HepG2 (cell line): Measurements from ENCODE around the gene STK32B. TPM values are rescaled to one million over a fixed set of nuclear protein-coding genes. Genes with fewer than 3 reads are reported as not detected.

ENCODE experiments used
- ATAC-seq: fragments of 200-7000 bp; cut with Tn5 transposase; 3 replicates; pipeline ENCODE4 v1.9.1; 2020; ENCODE audit warnings: mild to moderate bottlenecking, moderate library complexity
- BruUV-seq: library from RNA; stranded (reverse); fragments of 400-500 nt; replicated peaks from 2 replicates; lab custom pipeline; 2021; lab: Mats Ljungman, UMichigan
- CTCF ChIA-PET: fragments of 300-600 bp; formaldehyde crosslinking; extraction: SDS; loops from one replicate; lab custom pipeline; 2021; ENCODE audit warnings: low total read pairs, inconsistent platforms, low intra/inter-chr PET ratio; lab: Yijun Ruan, JAX
- POLR2A ChIA-PET: fragments of 350-600 bp; sonication (Branson Sonifier 250); formaldehyde crosslinking; loops from one replicate; lab custom pipeline; 2020; ENCODE audit warnings: antibody characterized with exemption, inconsistent platforms; lab: Yijun Ruan, JAX
- DNase-seq: peaks from one replicate; pipeline ENCODE4 v3.0.0-alpha.2; 2015; ENCODE audit warnings: low spot score
- FAIRE-seq: peaks from 3 replicates; lab custom pipeline; 2011; peaks lifted over from hg19 to GRCh38; lab: Jason Lieb, UNC
- H2AFZ ChIP-seq: one replicate; pipeline ENCODE4 v1.6.1; 2011; ENCODE audit warnings: low read length, inconsistent platforms
- H3K27ac ChIP-seq: fragments of 300-600 bp; 3 replicates; pipeline ENCODE4 v1.8.0; 2011; ENCODE audit warnings: mixed run types, mild to moderate bottlenecking, mixed read lengths, low read length, inconsistent platforms; ENCODE audit not compliant: insufficient read depth; ENCODE audit errors: extremely low read length
- H3K27me3 ChIP-seq, 2 experiments: fragments of 200-600 bp in 1 of 2; 2 replicates in 1 of 2; 3 replicates in 1 of 2; pipeline versions ENCODE4 v1.6.0 to v1.8.0; 2011; ENCODE audit warnings: low read length in 2 of 2, mild to moderate bottlenecking in 2 of 2, moderate library complexity in 2 of 2, inconsistent platforms in 1 of 2; ENCODE audit not compliant: insufficient read depth in 2 of 2, control insufficient read depth in 1 of 2
- H3K36me3 ChIP-seq, 2 experiments: fragments of 200-600 bp in 1 of 2; replicated peaks in 1 of 2; 2 replicates in 1 of 2; 3 replicates in 1 of 2; pipeline versions ENCODE4 v1.5.1 to v1.8.0; 2011; ENCODE audit warnings: low read length in 2 of 2, inconsistent platforms in 1 of 2; ENCODE audit not compliant: insufficient read depth in 2 of 2, control insufficient read depth in 1 of 2
- H3K4me1 ChIP-seq: 2 replicates; pipeline ENCODE4 v1.5.1; 2012; ENCODE audit warnings: low read length, inconsistent platforms; ENCODE audit not compliant: insufficient read depth
- H3K4me2 ChIP-seq: 2 replicates; pipeline ENCODE4 v1.6.0; 2011; ENCODE audit warnings: low read depth, low read length, inconsistent platforms
- H3K4me3 ChIP-seq, 3 experiments: fragments of 200-600 bp in 1 of 3; sonication (generic), shearing (Covaris generic) in 1 of 3; replicated peaks in 1 of 3; 2 replicates each; pipeline ENCODE4 v1.5.1; 2011 to 2016; ENCODE audit warnings: low read length in 3 of 3, inconsistent platforms in 2 of 3, low read depth in 2 of 3, mild to moderate bottlenecking in 2 of 3, control low read depth in 1 of 3, mixed read lengths in 1 of 3; ENCODE audit not compliant: insufficient read depth in 1 of 3
- H3K79me2 ChIP-seq: one replicate; pipeline ENCODE4 v1.6.1; 2011; ENCODE audit warnings: low read length, inconsistent platforms; ENCODE audit not compliant: insufficient read depth
- H3K9ac ChIP-seq: 2 replicates; pipeline ENCODE4 v1.6.0; 2011; ENCODE audit warnings: mild to moderate bottlenecking, low read depth, low read length, inconsistent platforms; ENCODE audit not compliant: insufficient read depth
- H3K9me3 ChIP-seq: 2 replicates; pipeline ENCODE4 v1.5.1; 2012; ENCODE audit warnings: mild to moderate bottlenecking, low read length
- H4K20me1 ChIP-seq: 2 replicates; pipeline ENCODE4 v1.6.0; 2011; ENCODE audit warnings: inconsistent platforms, mild to moderate bottlenecking, low read length, moderate library complexity; ENCODE audit not compliant: insufficient read depth
- BCLAF1 ChIP-seq: fragments of 450-650 bp; IDR thresholded peaks from 2 replicates; pipeline ENCODE4 v1.6.1; 2017; ENCODE audit warnings: mild to moderate bottlenecking
- CREB3 ChIP-seq: sonication (generic); formaldehyde crosslinking; IDR thresholded peaks from 2 replicates; pipeline ENCODE4 v1.5.0; 2020; ENCODE audit warnings: missing genetic modification reagents
- FIP1L1 ChIP-seq: fragments of 200-400 bp; formaldehyde crosslinking; IDR thresholded peaks from 2 replicates; pipeline ENCODE4 v1.6.1; 2018; ENCODE audit warnings: low read depth, mild to moderate bottlenecking, low read length, moderate library complexity, borderline replicate concordance; ENCODE audit not compliant: insufficient read depth
- HHEX ChIP-seq: IDR thresholded peaks from 2 replicates; pipeline ENCODE4 v1.6.1; 2016; ENCODE audit warnings: control low read depth
- LBX2 ChIP-seq: sonication (generic); formaldehyde crosslinking; IDR thresholded peaks from 2 replicates; pipeline ENCODE4 v1.5.0; 2020; ENCODE audit warnings: missing genetic modification reagents, mild to moderate bottlenecking, borderline replicate concordance
- POLR2G ChIP-seq: fragments of 200-400 bp; formaldehyde crosslinking; IDR thresholded peaks from 2 replicates; pipeline ENCODE4 v1.6.1; 2018; ENCODE audit warnings: mild to moderate bottlenecking, low read depth, low read length, moderate library complexity
- RFX1 ChIP-seq: fragments of 450-650 bp; IDR thresholded peaks from 2 replicates; pipeline ENCODE4 v1.6.1; 2017
- RFXANK ChIP-seq: IDR thresholded peaks from 2 replicates; pipeline ENCODE4 v1.6.1; 2016
- SNRNP70 ChIP-seq: fragments of 200-400 bp; formaldehyde crosslinking; IDR thresholded peaks from 2 replicates; pipeline ENCODE4 v1.6.1; 2017; ENCODE audit warnings: mild to moderate bottlenecking, low read depth, low read length, moderate library complexity
- SOX6 ChIP-seq, 2 experiments: fragments of 450-650 bp in 1 of 2; sonication (generic) in 1 of 2; formaldehyde crosslinking in 1 of 2; IDR thresholded peaks; 2 replicates each; pipeline versions ENCODE4 v1.4.0 to v1.6.1; 2017 to 2020; ENCODE audit warnings: antibody characterized with exemption in 1 of 2, mild to moderate bottlenecking in 1 of 2, missing genetic modification reagents in 1 of 2
- SP140L ChIP-seq: sonication (generic); formaldehyde crosslinking; IDR thresholded peaks from 2 replicates; pipeline ENCODE4 v1.4.0; 2020; ENCODE audit warnings: missing genetic modification reagents, borderline replicate concordance
- TEF ChIP-seq: sonication (generic); formaldehyde crosslinking; IDR thresholded peaks from 2 replicates; pipeline ENCODE4 v1.5.0; 2020; ENCODE audit warnings: missing genetic modification reagents
- TP53 ChIP-seq: sonication (generic); formaldehyde crosslinking; conservative IDR thresholded peaks from 2 replicates; pipeline ENCODE4 v1.4.0; 2020; ENCODE audit warnings: missing genetic modification reagents
- U2AF2 ChIP-seq: fragments of 200-400 bp; formaldehyde crosslinking; IDR thresholded peaks from 2 replicates; pipeline ENCODE4 v1.6.1; 2017; ENCODE audit warnings: low read depth, mild to moderate bottlenecking, low read length
- ZNF180 ChIP-seq: sonication (generic); formaldehyde crosslinking; IDR thresholded peaks from 2 replicates; pipeline ENCODE4 v1.4.0; 2020; ENCODE audit warnings: low read depth, missing genetic modification reagents, borderline replicate concordance
- ZNF543 ChIP-seq: sonication (generic); formaldehyde crosslinking; IDR thresholded peaks from 2 replicates; pipeline ENCODE4 v1.4.0; 2020; ENCODE audit warnings: mild to moderate bottlenecking, missing genetic modification reagents
- ZNF569 ChIP-seq: sonication (generic); formaldehyde crosslinking; IDR thresholded peaks from 2 replicates; pipeline ENCODE4 v1.5.0; 2020; ENCODE audit warnings: mild to moderate bottlenecking, missing genetic modification reagents, moderate library complexity, borderline replicate concordance
- ZNF597 ChIP-seq: sonication (generic); formaldehyde crosslinking; IDR thresholded peaks from 2 replicates; pipeline ENCODE4 v1.5.0; 2020; ENCODE audit warnings: missing genetic modification reagents
- WGBS: methylation state at CpG from one replicate; pipeline ENCODE4 v1.1.6; 2017; ENCODE audit warnings: low lambda C conversion rate; 5-methylcytosine and 5-hydroxymethylcytosine counted together
- in situ Hi-C: cut with HindIII; loops from 2 replicates; pipeline ENCODE4 v1.10.0; 2017; ENCODE audit warnings: low pct_unique_long_range_greater_than_20kb; ENCODE audit not compliant: extremely low pct_ligation_motif_present
- intact Hi-C: fragments of 100-400 bp; cut with micrococcal nuclease; formaldehyde crosslinking; loops from one replicate; pipeline ENCODE4 v1.10.0; 2022; ENCODE audit not compliant: unreplicated experiment
- polyA plus RNA-seq, 8 experiments: library from polyadenylated mRNA; depleted of rRNA in 3 of 8; stranded (reverse) in 7 of 8; unstranded in 1 of 8; fragments of >200 nt; fragmentation: Illumina TruSeq in 4 of 8; extraction: Trizol in 4 of 8; gene quantifications; 2 replicates each; pipeline versions ENCODE4 v1.2.1 to v1.2.3, GENCODE V29; 2011 to 2016; ENCODE audit warnings: low read depth in 4 of 8, missing spikeins in 1 of 8, mixed read lengths in 1 of 8; ENCODE audit not compliant: insufficient read depth in 1 of 8
- total RNA-seq, 5 experiments: library from RNA; depleted of rRNA; stranded (reverse); fragments of >200 nt; fragmentation: Illumina TruSeq; extraction: Trizol; gene quantifications; 2 replicates each; pipeline ENCODE4 v1.2.3, GENCODE V29; 2016; ENCODE audit warnings: low read depth in 1 of 5

STK32B gene
- total and polyA plus RNA-seq, 2 of the 13 experiments (the other 11 are each of a cell fraction or from before 2014, with no cell fraction given): not detected

- no peak for TF ChIP-seq ZNF543 (CRISPR knock-in tag)
- TF ChIP-seq FIP1L1: no peak
- no peak for TF ChIP-seq BCLAF1
- no peak for TF ChIP-seq ZNF597 (CRISPR knock-in tag)
- TF ChIP-seq, all 625 proteins: peak for 0
Observed at GRCh38 chr4:5446595-5447226, 395.4 kb downstream of the STK32B start (continued).

GRCh38 chr4:5447755-5448154 is 396.5 kb downstream of the STK32B start:
- Histone ChIP-seq H3K4me1 (no peaks in the 10 kb centered on the region), H4K20me1 (no peaks in the 10 kb centered on the region), H3K9me3 (no peaks in the 10 kb centered on the region), H3K27ac (no peak overlapping the region), H3K4me3 (no peak overlapping the region), H2AFZ (no peak overlapping the region), H3K27me3 (peaks cover 0 to 7% of the 10 kb centered on the region in 2 experiments; a peak in 2 of 5 replicates), H3K79me2 (no peaks in the 10 kb centered on the region), H3K4me2 (no peak overlapping the region), H3K9ac (no peak overlapping the region), H3K36me3 (no peaks in the 10 kb centered on the region)
- BruUV-seq: no TSS peak
- ATAC-seq (no peak), DNase-seq (no peak), FAIRE-seq (no peak)
- ChIA-PET POLR2A (no interaction called here), CTCF (no interaction called here)
- WGBS: 24% methylated on average over 3 of the region's 3 CpGs
- intact Hi-C loops (no loop called here), in situ Hi-C loops (no loop called here)
- TF ChIP-seq TEF (no peak), SNRNP70 (no peak), SP140L (no peak), RFX1 (no peak), CREB3 (CRISPR knock-in tag) (no peak), TP53 (CRISPR knock-in tag) (no peak), POLR2G (no peak), LBX2 (no peak), ZNF569 (no peak), ZNF180 (CRISPR knock-in tag) (no peak), SOX6 (IDR thresholded peaks at IDR 0.05) (no peak), SOX6 (CRISPR knock-in tag; IDR thresholded peaks at IDR 0.05) (no peak), U2AF2 (no peak), HHEX (CRISPR knock-in tag) (no peak), RFXANK (CRISPR knock-in tag) (no peak)
